ENCODE data around the gene FBXL15. TPM values are rescaled to one million over a fixed set of nuclear protein-coding genes. Genes with fewer than 3 reads are reported as not detected.

Gene FBXL15
- total and polyA plus RNA-seq, 2 donors (not counting 1 experiment from before 2014, with no cell fraction given), result 15.5 to 20.7 TPM

- 21% methylated on average over 3 of the region's 4 CpGs for WGBS (ENCODE audit: insufficient coverage)
Observed at GRCh38 chr10:102431452-102432124, 11.0 kb downstream of the FBXL15 start.

More at GRCh38 chr10:102431452-102432124, 11.0 kb downstream of the FBXL15 start:
- H4K20me1 ChIP-seq (ENCODE audit: control insufficient read depth, insufficient read depth, low read length, poor library complexity, severe bottlenecking), result no peaks in the 10 kb centered on the region
- peak overlapping the region; percentile 88 for H3K9ac ChIP-seq (ENCODE audit: low read length)
- ChIA-PET CTCF (interaction anchor here (1.1 to 2.4 kb wide), 4 partner anchors 10 to 152 kb away, joined by 3 to 22 read pairs (median 12); partner anchors contain the start of genes C10orf95, FBXL15 and NFKB2), POLR2A (interaction anchor here (0.9 to 3.8 kb wide), 6 partner anchors 10 to 71 kb away, joined by 3 to 32 read pairs (median 11); partner anchors contain the start of genes ACTR1A, C10orf95, FBXL15 and NFKB2)
- H2AFZ ChIP-seq (ENCODE audit: insufficient read depth, low read depth, low read length, poor library complexity, severe bottlenecking), result peak overlapping the region; percentile 95
- H3K4me1 Mint-ChIP-seq, result peaks cover 36% of the 10 kb centered on the region
- peak overlapping the region; percentile 45 to 93 (median 90) for H3K4me3 ChIP-seq (ENCODE audit: control extremely low read depth in 1 of 5, extremely low read depth in 1 of 5, insufficient read depth in 1 of 5, low read depth in 2 of 5, low read length in 4 of 5)
- ATAC-seq (ENCODE audit: low read depth) (no peak), DNase-seq (no peak)
- TF ChIP-seq EZH2 (IDR thresholded peaks at IDR 0.05; ENCODE audit: borderline replicate concordance, insufficient read depth, low read depth, low read length, poor library complexity, severe bottlenecking) (no peak), CTCF (IDR thresholded peaks at IDR 0.05) (no peak)
- H3K4me2 ChIP-seq (replicated peaks; ENCODE audit: low read depth, low read length, poor library complexity, severe bottlenecking), result peak overlapping the region; percentile 90
- peaks cover 11% of the 10 kb centered on the region for H3K79me2 ChIP-seq (ENCODE audit: control insufficient read depth, insufficient read depth, low read length)
- H3K36me3 ChIP-seq (replicated peaks in 1 of 2; ENCODE audit: control extremely low read depth in 1 of 2, control insufficient read depth in 1 of 2, extremely low read depth in 1 of 2, insufficient read depth in 2 of 2, low read length in 1 of 2), result no peaks in the 10 kb centered on the region
- intact Hi-C loops (cut with micrococcal nuclease), result loop anchor here (1.0 kb wide), 5 partner anchors 10 to 186 kb away; partner anchors contain the start of genes ACTR1A and GBF1
- H3K4me1 ChIP-seq (ENCODE audit: control insufficient read depth in 2 of 2, insufficient read depth in 2 of 2, low read length in 2 of 2), result peaks cover 26 to 42% of the 10 kb centered on the region in 2 donors
- H3K27ac ChIP-seq (ENCODE audit: low read length in 2 of 2), result peak overlapping the region in 1 of 2 donors; percentile 75
- H3K27me3 ChIP-seq (replicated peaks in 1 of 4; ENCODE audit: control extremely low read depth in 1 of 4, control insufficient read depth in 3 of 4, insufficient read depth in 4 of 4, low read length in 3 of 4), result no peaks in the 10 kb centered on the region
- no peaks in the 10 kb centered on the region for H3K27me3 Mint-ChIP-seq
- peak overlapping the region; percentile 96 for H3K4me3 Mint-ChIP-seq
- peak overlapping the region; percentile 91 for H3K27ac Mint-ChIP-seq
- no peaks in the 10 kb centered on the region for H3K9me3 ChIP-seq (ENCODE audit: control extremely low read depth in 1 of 3, control insufficient read depth in 2 of 3, insufficient read depth in 1 of 3, low read length in 2 of 3)
- no peaks in the 10 kb centered on the region for H3K9me3 Mint-ChIP-seq (ENCODE audit: insufficient read depth)

Data from B cell (primary cell).